ENCODE data around the gene TAGLN3.
"Not testable (repeated sequence)": the region's sequence is repeated elsewhere in the genome, so short reads cannot be mapped to it uniquely, and the experiment has no call there.

Gene TAGLN3

GRCh38 chr3:112032098-112032731 lies 33.5 kb downstream of the TAGLN3 start:
- no peak for TF ChIP-seq CTCF (IDR thresholded peaks at IDR 0.05; ENCODE audit: insufficient read depth, missing control alignments)
- DNase-seq (ENCODE audit: insufficient read length, low spot score) (no peak), FAIRE-seq (no peak)

GRCh38 chr3:112034436-112034835 lies 35.7 kb downstream of the TAGLN3 start, which contains the start of gene TMPRSS7:
Gene TMPRSS7, plus strand, starts transcription at chr3:112034736. Its CDS starts 110 bp downstream, at chr3:112034846.
- FAIRE-seq = no peak
- no peak for TF ChIP-seq CTCF (IDR thresholded peaks at IDR 0.05; ENCODE audit: insufficient read depth, missing control alignments)
- no peak for DNase-seq (ENCODE audit: insufficient read length, low spot score)

- TF ChIP-seq CTCF (IDR thresholded peaks at IDR 0.05; ENCODE audit: insufficient read depth, missing control alignments) = no peak
- FAIRE-seq = no peak
- no peak for DNase-seq (ENCODE audit: insufficient read length, low spot score)
Measured at GRCh38 chr3:112035241-112035640, 36.5 kb downstream of the TAGLN3 start.

GRCh38 chr3:112037194-112037593 lies 38.5 kb downstream of the TAGLN3 start:
- FAIRE-seq; DNase-seq (ENCODE audit: insufficient read length, low spot score): not testable (repeated sequence)

GRCh38 chr3:112038863-112039262 lies 40.1 kb downstream of the TAGLN3 start:
- no peak for TF ChIP-seq CTCF (IDR thresholded peaks at IDR 0.05; ENCODE audit: insufficient read depth, missing control alignments)
- FAIRE-seq = no peak
- DNase-seq (ENCODE audit: insufficient read length, low spot score) = no peak

- no peak for TF ChIP-seq CTCF (IDR thresholded peaks at IDR 0.05; ENCODE audit: insufficient read depth, missing control alignments)
- no peak for FAIRE-seq
- no peak for DNase-seq (ENCODE audit: insufficient read length, low spot score)
Measured at GRCh38 chr3:112041321-112041720, 42.6 kb downstream of the TAGLN3 start.

GRCh38 chr3:112042842-112043280 lies 44.1 kb downstream of the TAGLN3 start:
- FAIRE-seq = peak; percentile 38
- TF ChIP-seq CTCF (IDR thresholded peaks at IDR 0.05; ENCODE audit: insufficient read depth, missing control alignments) = no peak
- DNase-seq (ENCODE audit: insufficient read length, low spot score) = no peak

Data from D721Med (cell line).